GM04504 (cell line): Measurements from ENCODE around the gene IL1A.
A peak's percentile ranks its signal among the peaks of the same experiment; 100 is the strongest.

Experiments used
- DNase-seq: peaks from one replicate; pipeline ENCODE4 v3.0.0-alpha.2; 2012; ENCODE audit warnings: low read depth

IL1A gene

DNA sequence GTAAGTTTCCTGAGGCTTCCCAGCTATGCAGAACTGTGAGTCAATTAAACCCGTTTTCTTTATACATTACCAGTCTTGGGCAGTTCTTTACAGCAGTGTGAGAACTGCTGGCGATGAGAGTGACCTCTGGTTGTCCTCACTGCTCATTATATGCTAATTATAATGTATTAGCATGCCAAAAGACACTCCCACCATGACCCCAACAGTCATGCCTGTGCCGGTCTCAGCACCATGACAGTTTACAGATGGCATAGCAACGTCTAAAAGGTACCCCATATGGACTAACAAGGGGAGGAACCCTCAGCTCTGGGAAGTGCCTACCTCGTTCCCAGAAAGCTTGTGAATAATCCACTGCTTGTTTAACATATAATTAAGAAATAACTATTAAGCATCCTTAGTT, 8.1 kb upstream of the IL1A start:
- no peak for DNase-seq

DNA sequence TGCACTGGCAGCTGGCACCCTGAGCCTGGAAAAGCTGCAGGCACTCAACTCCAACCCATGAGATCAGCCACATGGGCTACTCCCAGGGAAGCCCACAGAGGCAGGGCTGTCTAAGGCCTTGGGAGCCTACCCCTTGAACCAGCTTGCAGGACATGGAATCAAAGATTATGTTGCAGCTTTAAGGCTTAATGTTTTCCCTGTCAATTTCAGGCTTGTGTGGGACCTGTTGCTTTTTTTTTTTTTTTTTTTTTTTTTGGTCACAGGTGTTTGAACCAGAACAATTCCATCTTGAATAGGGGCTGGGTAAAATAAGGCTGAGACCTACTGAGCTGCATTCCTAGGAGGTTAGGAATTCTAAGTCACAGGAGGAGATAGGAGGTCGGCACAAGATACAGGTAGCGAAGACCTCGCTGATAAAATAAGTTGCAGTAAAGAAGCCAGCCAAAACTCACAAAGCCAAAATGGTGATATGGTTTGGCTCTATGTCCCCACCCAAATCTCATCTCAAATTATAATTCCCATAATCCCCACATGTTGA, 7.5 kb upstream of the IL1A start:
- DNase-seq = no peak

DNA sequence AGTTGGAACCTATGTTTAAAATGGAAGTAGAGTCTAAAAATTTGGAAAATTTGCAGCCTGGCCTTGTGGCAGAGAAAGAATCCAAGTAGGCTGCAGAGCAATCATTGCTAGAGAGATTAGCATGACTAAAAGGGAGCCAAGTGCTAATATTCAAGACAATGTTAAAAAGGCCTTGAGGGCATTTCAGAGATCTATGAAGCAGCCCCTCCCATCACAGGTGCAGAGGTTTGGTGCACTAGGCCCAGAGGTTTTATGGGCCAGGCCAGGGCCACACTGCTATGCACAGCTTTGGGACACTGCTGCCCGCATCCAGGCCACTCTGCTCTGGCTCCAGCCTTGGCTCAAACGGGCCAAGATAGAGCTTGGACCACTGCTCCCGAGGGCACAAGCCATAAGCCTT, 6.7 kb upstream of the IL1A start:
- no peak for DNase-seq

DNA sequence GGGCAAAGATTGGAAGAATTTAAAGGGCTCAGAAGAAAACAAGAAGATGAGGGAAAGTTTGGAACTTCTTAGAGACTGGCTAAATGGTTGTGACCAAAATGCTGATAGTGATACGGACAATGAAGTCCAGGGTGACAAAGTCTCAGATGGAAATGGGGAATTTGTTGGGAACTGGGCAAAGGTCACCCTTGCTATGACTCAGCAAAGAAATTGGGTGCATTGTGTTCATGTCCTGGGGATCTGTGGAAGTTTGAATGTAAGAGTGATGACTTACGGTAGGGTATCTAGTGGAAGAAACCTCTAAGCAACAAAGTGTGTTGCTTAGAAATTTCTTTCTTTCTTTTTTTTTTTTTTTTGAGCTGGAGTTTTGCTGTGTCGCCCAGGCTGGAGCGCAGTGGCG, 6.0 kb upstream of the IL1A start:
- no peak for DNase-seq

DNA sequence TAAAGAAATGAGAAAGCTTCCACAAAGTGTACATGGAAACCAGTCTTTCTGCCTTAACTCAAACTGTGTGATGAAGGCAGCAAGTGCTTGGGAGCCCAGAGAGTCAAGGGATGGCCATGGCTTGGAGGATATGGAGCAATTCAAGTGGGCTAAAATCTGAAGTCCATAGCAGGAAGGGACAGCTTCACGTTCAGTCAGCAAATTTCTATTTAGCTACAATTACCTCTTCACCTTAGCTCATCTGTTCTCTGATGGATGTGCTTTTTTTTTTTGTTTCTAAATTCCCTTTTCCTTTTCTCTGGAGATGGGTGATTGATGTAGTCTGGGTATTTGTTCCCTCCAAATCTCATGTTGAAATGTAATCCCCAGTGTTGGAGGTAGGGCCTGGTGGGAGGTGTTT, 4.9 kb upstream of the IL1A start:
- DNase-seq = no peak

DNA sequence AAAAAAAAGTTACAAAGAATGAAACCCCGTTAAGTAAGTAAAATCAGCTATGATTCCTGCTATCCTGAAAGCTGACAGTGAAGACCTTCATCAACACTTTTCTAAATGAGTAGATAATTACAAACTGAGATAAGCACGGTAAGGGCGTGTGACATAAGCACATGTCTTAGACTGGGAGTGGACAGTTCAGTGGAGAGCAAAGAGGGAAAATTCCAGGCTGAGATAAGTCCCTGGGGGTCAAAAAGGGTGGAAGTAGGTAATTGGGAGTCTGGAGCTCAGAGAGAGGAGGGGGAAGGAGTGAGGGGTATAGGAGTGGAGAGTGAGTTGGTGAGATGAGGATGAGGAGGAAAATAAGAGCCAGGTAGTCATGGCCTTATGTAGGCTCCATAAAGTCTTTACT, 4.4 kb upstream of the IL1A start:
- no peak for DNase-seq

DNA sequence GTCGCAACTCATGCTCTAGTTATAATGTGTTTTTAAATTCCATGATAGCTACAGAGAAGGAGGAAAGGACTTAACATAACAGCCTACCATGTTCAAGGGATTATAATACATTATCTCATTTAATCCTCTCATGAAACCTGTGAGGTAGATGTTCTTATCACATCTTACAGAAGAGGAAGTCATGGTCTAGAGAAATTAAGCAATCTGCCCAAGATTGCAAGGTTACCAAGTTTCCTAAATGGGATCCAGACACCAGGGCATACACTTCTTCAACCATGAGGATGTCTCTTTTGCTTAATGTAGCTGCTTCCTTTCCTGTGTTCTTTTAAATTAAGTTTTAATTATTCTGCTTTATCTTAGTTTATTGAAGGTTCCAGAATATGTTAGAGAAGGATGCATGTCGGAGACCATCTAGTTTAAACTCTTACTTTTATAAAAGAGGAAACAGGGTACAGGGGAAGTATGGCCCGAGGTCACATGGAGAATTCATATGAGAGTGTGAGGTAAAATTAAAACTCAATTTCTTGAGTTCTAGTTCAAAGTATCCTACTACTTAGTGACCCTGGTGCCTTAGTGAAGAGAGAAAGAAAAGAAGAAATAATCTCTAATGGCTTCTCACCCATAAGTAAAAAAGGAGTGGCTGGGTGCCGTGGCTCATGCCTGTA, 3.6 kb upstream of the IL1A start:
- no peak for DNase-seq

DNA sequence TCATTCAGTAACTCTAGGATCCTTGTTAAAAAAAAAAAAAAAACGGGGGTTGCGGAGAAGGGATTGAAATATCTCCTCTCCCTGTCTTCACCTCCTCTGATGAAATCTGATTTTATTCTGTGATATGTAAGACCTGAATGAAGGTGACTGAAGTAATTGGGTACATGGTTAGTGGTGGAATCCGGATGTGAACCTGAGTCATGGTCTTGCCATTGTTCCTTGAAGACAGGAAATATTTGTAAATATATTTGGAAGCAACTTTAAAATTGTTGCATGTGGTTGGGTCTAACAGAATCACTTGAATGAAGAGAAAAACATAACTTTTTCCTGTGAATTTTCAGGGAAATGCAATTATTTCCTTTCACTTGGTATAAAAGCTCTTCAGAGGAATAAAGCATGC, 3.0 kb upstream of the IL1A start:
- no peak for DNase-seq

DNA sequence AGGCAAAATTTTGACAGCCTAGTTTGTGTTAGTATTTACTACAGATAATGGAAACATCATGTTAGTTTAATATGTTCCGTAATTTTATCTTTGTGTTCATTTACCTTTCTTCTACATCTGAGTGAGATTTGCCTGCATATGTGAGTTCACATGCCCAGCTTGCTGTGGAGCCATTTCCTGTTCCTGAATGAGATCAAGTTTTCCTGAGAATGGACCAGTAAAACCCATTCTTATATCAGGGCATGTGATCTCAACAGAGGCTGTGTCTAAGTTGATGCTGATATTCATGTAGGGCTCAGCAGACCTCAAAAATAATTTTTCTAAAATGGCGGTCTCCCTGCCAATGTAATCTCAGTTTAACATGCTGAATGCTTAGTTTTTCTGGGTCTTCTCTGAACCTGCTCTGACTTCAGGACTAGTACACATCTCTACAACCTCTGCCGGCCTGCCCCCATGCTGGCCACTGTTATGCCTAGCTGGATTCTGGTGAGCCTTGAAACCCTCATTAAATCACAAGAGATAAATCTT, 1.0 kb downstream of the IL1A start:
- DNase-seq = no peak

DNA sequence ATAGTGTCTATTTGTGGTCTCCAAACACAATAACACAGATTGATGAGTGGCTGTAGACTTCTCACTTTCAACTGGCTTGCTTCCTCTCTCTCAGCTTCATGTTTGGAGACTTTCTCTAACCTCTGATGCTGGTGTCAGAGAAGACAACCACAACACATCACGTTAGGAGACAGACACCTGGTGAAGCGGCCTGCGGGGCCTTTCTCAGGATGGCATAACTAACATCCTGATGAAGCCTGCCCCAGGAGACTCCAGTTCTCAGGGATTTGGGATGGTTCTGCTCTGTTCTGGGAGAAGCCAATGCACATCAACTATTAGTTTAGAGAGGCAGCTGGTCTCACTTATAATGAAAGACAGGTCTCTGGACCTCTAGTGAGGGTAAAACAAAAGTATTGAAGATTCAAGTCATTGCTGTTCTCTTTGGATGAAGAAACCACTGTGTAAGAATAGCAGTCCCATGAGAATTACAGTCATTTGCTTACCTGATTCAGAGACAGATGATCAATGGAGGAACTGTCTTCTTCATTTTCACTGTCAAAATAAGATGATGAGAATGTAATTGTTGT, 2.0 kb downstream of the IL1A start:
- no peak for DNase-seq

DNA sequence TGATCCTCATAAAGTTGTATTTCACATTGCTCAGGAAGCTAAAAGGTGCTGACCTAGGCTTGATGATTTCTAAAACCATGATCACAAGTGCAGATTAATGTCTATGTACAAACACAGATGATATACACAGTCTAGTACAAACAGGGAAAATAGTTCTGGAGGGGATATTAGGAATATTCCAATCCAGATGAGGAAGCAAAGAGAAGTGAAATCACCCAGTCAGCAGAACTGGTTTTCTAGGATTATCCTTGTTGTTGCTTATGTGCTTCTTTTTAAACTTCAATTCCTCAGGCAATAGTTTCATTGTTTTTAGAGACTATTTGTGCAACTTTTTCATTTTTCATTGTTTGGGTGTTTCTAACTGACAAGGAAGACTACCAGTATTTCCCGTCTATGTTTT, 4.7 kb downstream of the IL1A start:
- DNase-seq = no peak

DNA sequence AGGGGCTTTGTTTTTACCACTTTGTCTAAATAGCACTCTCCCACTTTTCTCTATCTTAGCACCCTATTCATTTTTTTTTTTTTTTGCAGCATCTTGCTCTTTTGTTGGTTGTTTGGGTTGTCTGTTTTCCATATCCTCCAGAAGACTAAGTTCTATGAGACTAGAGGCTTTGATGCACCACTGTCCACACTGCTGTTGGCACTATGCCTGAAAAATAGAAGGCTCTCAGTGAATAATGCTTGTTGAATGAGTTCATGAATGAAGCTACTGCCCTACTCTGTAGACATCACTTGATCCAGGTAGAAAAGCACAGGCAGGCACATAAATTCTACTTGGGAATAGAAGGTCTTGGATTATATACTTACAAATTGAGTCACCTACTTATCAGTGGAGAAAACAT, 7.3 kb downstream of the IL1A start:
- no peak for DNase-seq

DNA sequence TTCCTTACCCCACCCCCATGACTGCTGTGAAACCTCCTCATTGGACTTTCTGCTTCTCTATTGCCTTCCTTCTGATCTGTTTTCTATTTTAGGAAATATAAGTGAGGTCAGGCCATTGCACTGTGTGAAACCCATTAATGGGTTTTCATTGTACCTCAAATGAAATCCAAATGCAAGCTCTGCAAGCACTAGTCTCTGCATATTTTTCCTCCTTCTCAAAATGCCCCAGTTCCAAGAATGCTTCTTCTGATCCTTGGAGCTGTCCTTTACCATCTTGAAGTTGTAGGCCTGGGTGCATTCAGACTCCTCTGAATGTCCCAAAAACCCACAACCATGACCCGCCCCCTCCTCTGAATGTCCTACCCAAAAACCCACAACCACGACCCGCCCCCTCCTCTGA, 8.2 kb downstream of the IL1A start:
- no peak for DNase-seq

DNA sequence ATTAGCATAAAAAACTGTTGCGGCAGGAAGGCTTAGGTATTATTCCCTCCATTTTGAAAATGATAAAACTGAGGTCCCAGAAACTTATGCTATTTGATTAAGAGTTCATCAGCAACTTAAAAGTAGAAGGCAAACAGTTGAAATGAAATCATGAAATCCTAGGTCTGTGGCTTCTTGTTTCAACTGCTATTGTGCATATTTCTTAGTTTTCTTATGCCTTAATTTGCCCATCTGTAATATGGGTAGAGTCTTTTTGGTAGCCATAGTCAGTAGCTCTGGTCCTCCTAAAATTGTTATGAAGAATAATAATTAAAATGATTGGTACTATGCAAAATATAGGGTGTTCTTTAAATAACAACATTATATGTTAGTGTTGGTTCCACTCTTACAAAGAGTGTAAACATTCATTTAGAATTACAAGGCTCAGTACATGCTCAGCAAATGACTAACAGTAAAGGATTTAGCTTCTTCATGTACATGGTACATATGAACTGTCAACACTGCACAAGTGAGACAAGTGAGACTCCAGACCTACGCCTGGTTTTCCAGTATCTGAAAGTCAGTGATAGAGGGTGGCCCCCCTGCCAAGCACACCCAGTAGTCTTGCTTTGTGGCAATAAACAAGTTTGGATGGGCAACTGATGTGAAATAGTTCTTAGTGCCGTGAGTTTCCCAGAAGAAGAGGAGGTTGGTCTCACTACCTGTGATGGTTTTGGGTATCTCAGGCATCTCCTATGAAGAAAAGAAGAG, 9.6 kb downstream of the IL1A start:
- DNase-seq = no peak

DNA sequence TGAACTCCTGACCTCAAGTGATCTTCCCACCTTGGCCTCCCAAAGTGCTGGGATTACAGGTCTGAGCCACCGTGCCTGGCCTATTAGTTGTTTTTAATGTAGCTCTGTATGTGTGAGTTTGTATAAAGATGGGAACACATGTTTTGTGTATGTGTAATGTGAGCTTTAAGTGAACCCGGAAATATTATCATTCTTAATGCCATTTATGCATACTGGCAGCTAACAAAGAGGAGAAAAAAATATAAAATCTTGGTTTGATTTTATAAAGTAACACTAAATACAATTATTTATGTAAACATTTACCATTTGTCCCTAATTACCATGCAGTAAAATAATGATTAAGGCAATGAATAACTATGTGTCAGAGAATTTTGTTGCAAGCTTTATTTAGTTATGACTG, 10.7 kb downstream of the IL1A start:
- no peak for DNase-seq

DNA sequence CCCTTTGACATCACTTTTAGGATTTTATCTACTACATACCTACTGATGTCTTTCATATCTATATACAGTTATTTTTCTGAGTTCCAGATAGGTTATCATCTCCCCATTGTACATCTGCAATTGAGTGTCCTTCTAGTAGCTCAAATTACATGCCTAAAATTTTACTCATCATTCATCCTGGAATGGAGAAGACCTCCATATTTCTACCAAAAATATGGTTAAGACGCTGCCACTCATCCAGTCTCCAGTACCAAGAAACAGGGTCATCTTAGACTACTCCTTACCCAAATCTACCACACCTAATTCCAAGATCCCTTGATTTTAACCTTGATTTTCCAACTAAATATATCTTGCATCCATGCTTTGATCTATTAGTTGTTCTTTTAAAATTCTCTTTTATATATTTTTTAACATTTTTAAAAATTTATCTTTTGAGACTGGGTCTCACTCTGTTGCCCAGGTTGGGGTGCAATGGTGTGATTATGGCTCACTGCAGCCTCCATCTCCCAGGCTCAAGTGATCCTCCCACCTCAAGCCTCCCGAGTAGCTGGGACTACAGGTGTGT, 11.3 kb downstream of the IL1A start:
- no peak for DNase-seq

DNA sequence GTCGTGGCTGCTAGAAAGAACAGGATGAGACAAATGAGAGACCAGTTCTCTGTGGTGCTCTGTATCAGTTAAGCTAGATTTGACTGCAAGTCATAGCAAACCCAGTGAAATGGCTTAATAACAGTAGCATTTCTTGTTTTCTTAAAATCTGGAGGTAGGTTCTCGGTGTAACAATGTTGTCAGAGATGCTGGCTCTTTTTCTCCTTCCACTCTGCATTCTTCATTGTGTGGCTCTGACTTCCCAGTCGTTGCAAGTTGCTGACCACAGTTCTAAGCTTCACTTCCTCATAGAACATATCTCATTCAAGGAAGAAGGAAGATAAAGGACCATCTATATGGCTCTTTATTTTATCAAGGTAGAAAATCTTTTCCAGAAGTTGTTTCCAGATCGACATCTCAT, 12.0 kb downstream of the IL1A start:
- DNase-seq = no peak

DNA sequence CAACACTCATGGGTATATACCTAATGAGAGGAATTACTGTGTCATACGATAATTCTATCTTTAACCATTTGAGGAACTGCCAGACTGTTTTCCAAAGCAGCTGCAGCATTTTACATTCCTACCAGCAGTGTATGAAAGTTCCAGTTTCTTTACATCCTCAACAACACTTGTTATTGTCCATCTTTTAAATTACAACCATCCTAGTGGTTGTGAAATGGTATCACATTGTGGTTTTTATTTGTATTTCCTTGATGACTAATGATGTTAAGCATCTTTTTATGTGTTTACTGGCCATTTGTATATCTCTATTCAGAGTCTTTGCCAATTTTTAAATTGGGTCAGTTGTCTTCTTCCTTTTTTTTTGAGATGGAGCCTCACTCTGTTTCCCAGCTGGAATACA, 15.9 kb downstream of the IL1A start:
- DNase-seq = peak; percentile 48

DNA sequence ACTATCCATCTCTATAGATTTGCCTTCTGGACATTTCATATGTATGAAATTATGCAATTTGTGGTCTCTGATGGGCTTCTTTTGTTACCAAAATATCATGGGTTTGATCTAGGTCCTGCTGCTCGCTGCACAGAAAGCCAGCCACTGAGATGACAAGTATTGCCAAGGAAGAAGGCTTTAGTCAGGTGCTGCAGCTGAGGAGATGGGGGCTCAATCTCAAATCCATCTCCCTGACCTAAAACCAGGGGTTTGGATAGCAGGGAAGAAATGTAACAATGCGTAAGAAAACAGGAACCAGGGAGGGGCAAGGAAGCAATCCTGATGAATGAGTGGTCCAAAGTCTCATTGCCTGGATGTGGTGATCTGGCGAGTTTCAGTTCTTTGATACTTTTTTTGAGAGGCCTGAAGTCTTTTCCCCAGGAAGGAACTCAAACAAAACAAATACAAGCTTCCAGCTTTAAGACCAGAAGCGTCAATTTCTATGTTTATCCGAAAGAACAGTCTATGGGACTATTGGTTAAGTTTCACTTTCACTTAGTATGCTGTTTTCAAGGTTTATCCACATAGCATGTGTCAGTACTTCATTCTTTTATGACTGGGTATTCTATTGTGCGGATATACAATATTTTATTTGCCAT, 16.5 kb downstream of the IL1A start:
- DNase-seq = no peak

DNA sequence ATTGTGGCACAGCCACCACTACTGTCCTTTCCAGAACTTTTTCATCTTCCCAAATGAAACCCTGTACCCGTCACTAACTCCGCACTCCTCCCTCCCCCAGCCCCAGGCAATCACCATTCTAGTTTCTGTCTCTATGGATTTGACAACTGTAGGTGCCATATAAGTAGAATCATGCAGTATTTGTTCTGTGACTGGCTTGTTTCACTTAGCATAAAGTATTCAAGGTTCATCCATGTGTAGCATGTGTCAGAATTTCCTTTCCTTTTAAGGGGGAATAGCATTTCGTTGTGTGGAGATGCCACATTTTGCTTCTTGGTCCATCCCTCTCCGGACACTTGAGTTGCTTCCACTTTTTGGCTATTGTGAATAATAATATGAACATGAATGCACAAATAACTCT, 19.0 kb downstream of the IL1A start:
- no peak for DNase-seq

DNA sequence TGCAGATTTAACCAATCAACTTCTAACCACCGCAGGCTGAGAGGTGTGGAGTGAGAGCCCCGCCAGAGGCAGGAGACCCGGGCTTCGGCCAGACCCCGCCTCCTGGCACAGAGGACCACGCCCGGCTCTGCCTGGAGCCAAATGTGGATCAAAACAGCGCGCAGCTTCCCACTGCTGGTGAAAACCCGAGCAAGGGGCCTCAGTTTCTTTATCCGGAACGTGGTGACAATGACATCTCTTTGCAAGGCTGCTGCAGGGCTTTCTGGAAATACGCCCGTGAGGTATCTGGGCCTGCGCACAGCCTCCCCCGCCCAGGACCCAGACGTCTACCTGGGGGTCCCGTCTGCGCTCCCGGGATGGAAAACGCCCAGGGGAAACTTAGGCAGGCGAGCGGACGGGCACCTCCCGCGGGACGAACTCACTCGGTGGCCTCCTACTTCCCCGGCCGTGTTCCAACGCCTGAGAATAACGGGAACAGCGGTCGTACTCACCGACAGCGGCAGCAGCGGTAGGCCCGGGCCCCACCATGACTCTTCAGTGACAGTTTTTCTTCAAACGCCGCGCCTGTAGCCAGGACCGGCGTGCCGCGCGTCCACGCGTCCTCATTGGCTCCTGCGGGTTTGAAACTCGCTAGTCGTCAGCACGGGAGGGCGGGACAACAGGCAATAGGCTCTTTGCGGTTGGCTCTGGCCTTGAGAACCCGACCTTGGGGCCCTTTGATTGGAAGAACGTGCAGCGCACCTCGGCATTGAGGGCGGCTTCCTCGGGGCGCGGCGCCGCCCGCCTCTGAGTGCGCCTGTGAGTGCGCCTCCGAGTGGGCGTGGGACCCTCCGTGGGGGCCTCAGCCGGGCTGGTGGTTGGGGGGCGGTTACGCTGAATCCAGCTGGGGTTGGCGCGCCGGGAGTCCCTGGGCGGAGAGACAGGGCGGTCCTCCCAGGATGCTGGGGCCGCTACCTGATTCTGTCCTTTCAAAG, 19.9 kb downstream of the IL1A start, which contains the start of gene CKAP2L:
TSS of gene CKAP2L (minus strand) at position 539 of the 974 bp plus-strand sequence. CDS start at position 528, 11 bp downstream.
- peak; percentile 93 for DNase-seq
